ENCODE data around the gene CBFA2T3. TPM values are rescaled to one million over a fixed set of nuclear protein-coding genes. Genes with fewer than 3 reads are reported as not detected.

CBFA2T3 gene
- total RNA-seq, 4 donors from 2014 or later = 1.4 to 5.8 (median 1.5) TPM

- Histone ChIP-seq H3K9me3 (no peaks in the 10 kb centered on the region), H3K27me3 (peaks cover 78% of the 10 kb centered on the region), H3K4me3 (no peak overlapping the region), H3K4me1 (peaks cover 0 to 56% (median 25%) of the 10 kb centered on the region in 3 donors), H3K36me3 (no peaks in the 10 kb centered on the region), H3K27ac (peak overlapping the region in 3 of 4 donors; percentile 41 to 66 (median 57))
- TF ChIP-seq POLR2AphosphoS5 (IDR thresholded peaks at IDR 0.05) (no peak), EP300 (IDR thresholded peaks at IDR 0.05) (no peak), POLR2A (IDR thresholded peaks at IDR 0.05) (no peak), CTCF (IDR thresholded peaks at IDR 0.05) (no peak)
- ATAC-seq = no peak
- 23 to 45% methylated on average over 6 to 7 of the region's 19 CpGs for WGBS, 2 donors (ENCODE audit: low coverage in 1 of 2)
These were observed 40.9 kb downstream of the CBFA2T3 start for GRCh38 chr16:88936008-88936555.

GRCh38 chr16:88934066-88934667 is 42.8 kb downstream of the CBFA2T3 start:
- H3K27me3 ChIP-seq = peaks cover 69% of the 10 kb centered on the region
- peaks cover 0 to 37% (median 21%) of the 10 kb centered on the region in 3 donors for H3K4me1 ChIP-seq
- no peak for ATAC-seq
- TF ChIP-seq EP300 (IDR thresholded peaks at IDR 0.05) (no peak), CTCF (IDR thresholded peaks at IDR 0.05) (no peak), POLR2AphosphoS5 (IDR thresholded peaks at IDR 0.05) (no peak), POLR2A (IDR thresholded peaks at IDR 0.05) (no peak)
- 45 to 83% methylated on average over 1 to 4 of the region's 33 CpGs for WGBS, 2 donors (ENCODE audit: low coverage in 1 of 2)
- no peak overlapping the region for H3K27ac ChIP-seq
- no peak overlapping the region for H3K4me3 ChIP-seq
- H3K9me3 ChIP-seq = no peaks in the 10 kb centered on the region
- H3K36me3 ChIP-seq = no peaks in the 10 kb centered on the region

GRCh38 chr16:88932929-88933328 is 44.1 kb downstream of the CBFA2T3 start:
- Histone ChIP-seq H3K27ac (no peak overlapping the region), H3K4me1 (peaks cover 0 to 24% (median 17%) of the 10 kb centered on the region in 3 donors), H3K36me3 (no peaks in the 10 kb centered on the region), H3K9me3 (no peaks in the 10 kb centered on the region), H3K4me3 (no peak overlapping the region), H3K27me3 (peaks cover 69% of the 10 kb centered on the region)
- TF ChIP-seq EP300 (IDR thresholded peaks at IDR 0.05) (no peak), POLR2A (IDR thresholded peaks at IDR 0.05) (no peak), POLR2AphosphoS5 (IDR thresholded peaks at IDR 0.05) (no peak)
- no peak for ATAC-seq
- WGBS, 2 donors (ENCODE audit: low coverage in 1 of 2) = 72 to 78% methylated on average over 5 to 6 of the region's 17 CpGs

GRCh38 chr16:88931936-88932335 is 45.1 kb downstream of the CBFA2T3 start:
- Histone ChIP-seq H3K27ac (no peak overlapping the region), H3K36me3 (no peaks in the 10 kb centered on the region), H3K27me3 (peaks cover 69% of the 10 kb centered on the region), H3K4me1 (peaks cover 0 to 15% (median 9%) of the 10 kb centered on the region in 3 donors), H3K4me3 (no peak overlapping the region), H3K9me3 (no peaks in the 10 kb centered on the region)
- TF ChIP-seq EP300 (IDR thresholded peaks at IDR 0.05) (no peak), POLR2AphosphoS5 (IDR thresholded peaks at IDR 0.05) (no peak), POLR2A (IDR thresholded peaks at IDR 0.05) (no peak), CTCF (IDR thresholded peaks at IDR 0.05) (no peak)
- no peak for ATAC-seq
- 87% methylated on average over 3 of the region's 21 CpGs; no CpG with 5 or more reads in 1 of the 2 donors for WGBS, 2 donors (ENCODE audit: low coverage in 1 of 2)

GRCh38 chr16:88931373-88931900 is 45.6 kb downstream of the CBFA2T3 start:
- Histone ChIP-seq H3K27ac (no peak overlapping the region), H3K27me3 (peaks cover 69% of the 10 kb centered on the region)
- 50 to 100% methylated on average over 2 to 3 of the region's 20 CpGs for WGBS, 2 donors (ENCODE audit: low coverage in 1 of 2)

More at GRCh38 chr16:88931373-88931900, 45.6 kb downstream of the CBFA2T3 start:
- Histone ChIP-seq H3K4me3 (no peak overlapping the region), H3K4me1 (peaks cover 0 to 10% (median 4%) of the 10 kb centered on the region in 3 donors), H3K36me3 (no peaks in the 10 kb centered on the region), H3K9me3 (no peaks in the 10 kb centered on the region)
- no peak for ATAC-seq
- TF ChIP-seq POLR2AphosphoS5 (IDR thresholded peaks at IDR 0.05) (no peak), EP300 (IDR thresholded peaks at IDR 0.05) (no peak), POLR2A (IDR thresholded peaks at IDR 0.05) (no peak), CTCF (IDR thresholded peaks at IDR 0.05) (no peak)

Measured in gastroesophageal sphincter (tissue), 4 donors.